Loucy (cell line): Measurements from ENCODE around the gene TMCC3.

Experiments
- EZH2phosphoT487 ChIP-seq: fragments of 200-600 bp; IDR thresholded peaks from 2 replicates; pipeline ENCODE4 v1.6.1; 2018; ENCODE audit warnings: antibody characterized with exemption, mild to moderate bottlenecking, moderate library complexity, borderline replicate concordance
- TF ChIP-seq, protein P1 (sequence below): fragments of 200-600 bp; sonication (generic); conservative IDR thresholded peaks from 2 replicates; pipeline ENCODE4 v1.5.1; 2014; ENCODE audit warnings: mild to moderate bottlenecking, antibody characterized with exemption, low read length

DNA sequence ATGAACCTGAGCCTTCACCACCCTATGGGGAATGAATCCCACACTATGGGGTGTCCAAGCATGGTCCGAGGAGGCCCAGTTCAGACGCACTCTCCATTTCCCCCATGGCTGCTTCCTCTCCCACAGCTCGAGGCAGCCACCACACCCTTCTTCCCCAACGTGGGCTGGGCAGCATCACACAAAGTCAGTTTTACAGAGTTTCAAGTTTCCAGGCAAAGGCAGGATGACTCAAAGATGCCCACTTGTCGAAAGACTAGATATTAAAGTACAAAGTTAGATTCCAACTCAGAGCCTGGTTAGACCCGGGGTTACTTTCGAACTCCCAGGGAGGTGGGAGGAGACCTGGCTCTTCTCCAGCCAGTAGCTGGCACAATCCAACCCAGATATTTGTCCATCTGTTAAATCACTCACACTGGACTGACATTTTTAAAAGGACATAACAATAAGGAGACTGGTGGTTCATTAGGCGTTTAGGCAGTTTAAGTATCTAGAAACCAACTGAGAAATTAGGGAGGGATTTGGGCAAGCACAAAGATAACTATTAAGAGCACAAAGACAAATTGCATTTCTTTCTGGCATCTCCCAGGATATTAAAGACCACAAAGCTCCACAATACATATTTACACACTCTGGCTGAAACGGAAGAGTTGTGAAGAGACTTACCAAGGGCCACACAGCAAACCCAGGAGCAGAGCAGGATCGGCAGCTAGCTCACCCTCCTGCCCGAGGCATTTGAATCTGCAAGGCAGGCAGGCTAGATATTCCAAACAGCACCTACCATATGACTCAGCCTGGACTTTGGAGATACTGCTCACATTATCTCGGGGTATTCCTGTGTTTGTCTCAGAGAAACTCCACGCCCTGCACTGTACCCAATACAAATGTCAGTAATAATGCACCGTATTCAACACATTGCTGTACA lies 34.8 kb downstream of the TMCC3 start:
- TF ChIP-seq, protein P1, sequence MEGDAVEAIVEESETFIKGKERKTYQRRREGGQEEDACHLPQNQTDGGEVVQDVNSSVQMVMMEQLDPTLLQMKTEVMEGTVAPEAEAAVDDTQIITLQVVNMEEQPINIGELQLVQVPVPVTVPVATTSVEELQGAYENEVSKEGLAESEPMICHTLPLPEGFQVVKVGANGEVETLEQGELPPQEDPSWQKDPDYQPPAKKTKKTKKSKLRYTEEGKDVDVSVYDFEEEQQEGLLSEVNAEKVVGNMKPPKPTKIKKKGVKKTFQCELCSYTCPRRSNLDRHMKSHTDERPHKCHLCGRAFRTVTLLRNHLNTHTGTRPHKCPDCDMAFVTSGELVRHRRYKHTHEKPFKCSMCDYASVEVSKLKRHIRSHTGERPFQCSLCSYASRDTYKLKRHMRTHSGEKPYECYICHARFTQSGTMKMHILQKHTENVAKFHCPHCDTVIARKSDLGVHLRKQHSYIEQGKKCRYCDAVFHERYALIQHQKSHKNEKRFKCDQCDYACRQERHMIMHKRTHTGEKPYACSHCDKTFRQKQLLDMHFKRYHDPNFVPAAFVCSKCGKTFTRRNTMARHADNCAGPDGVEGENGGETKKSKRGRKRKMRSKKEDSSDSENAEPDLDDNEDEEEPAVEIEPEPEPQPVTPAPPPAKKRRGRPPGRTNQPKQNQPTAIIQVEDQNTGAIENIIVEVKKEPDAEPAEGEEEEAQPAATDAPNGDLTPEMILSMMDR = no peak
- TF ChIP-seq EZH2phosphoT487 = no peak
